Adrenal gland (tissue), 5 donors: ENCODE measurements around the gene ABLIM1.

ENCODE experiments used
- CTCF ChIP-seq, 6 experiments: fragments of 450-650 bp in 4 of 6; fragments of 200-600 bp in 2 of 6; sonication (generic) in 1 of 6; IDR thresholded peaks; 1 replicate in 5 of 6; 2 replicates in 1 of 6; pipeline versions ENCODE4 v1.5.1 to v1.8.0; 2016 to 2021; ENCODE audit warnings: antibody characterized with exemption in 6 of 6, mild to moderate bottlenecking in 2 of 6, moderate library complexity in 1 of 6
- POLR2A ChIP-seq, 2 donors: fragments of 450-650 bp; IDR thresholded peaks; one replicate each; pipeline ENCODE4 v1.6.1; 2017; ENCODE audit warnings: antibody characterized with exemption in 2 of 2, mild to moderate bottlenecking in 2 of 2, moderate library complexity in 1 of 2
- donor health status: DM: no; HTN: no; CAD: no.

- TF ChIP-seq CTCF (IDR thresholded peaks at IDR 0.05) (no peak), POLR2A (IDR thresholded peaks at IDR 0.05) (no peak)
These were observed 58.0 kb downstream of the ABLIM1 start for GRCh38 chr10:114600057-114600456.
